ENCODE results near the gene TMEM18. TPM values are rescaled to one million over a fixed set of nuclear protein-coding genes. Genes with fewer than 3 reads are reported as not detected.

The TMEM18 gene
- total RNA-seq, 2 donors from 2014 or later = 10.9 to 13.2 TPM

DNA sequence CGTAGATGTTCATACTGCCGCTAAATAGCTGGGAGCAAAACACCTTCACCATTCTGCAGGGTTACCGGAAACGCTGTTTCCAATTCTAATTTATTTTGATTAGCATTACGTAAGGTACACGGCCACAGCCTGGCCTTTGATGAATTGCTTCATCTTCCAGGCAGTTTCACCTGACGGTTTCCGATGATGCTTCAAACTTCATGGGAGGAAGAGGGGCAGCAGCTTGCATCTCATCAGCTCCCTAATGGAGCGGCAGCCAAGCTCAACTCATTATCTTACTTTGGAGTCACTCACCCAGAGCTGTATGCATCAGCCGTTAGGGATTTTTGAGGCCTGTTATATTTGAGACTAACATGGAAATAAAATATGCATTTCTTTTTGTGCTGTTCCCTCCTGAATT lies 54.8 kb downstream of the TMEM18 start:
- no peak overlapping the region for H3K27ac ChIP-seq
- no peaks in the 10 kb centered on the region for H3K36me3 ChIP-seq (replicated peaks in 1 of 2; ENCODE audit: insufficient read depth in 1 of 2, low read depth in 2 of 2)
- H3K9me3 ChIP-seq = no peaks in the 10 kb centered on the region
- no peak overlapping the region for H3K4me3 ChIP-seq
- intact Hi-C loops (cut with DNase I) = loop anchor here (10.0 kb wide), 1 partner anchor 88 kb away; no protein-coding TSS in a partner anchor
- DNase-seq (no peak), ATAC-seq (no peak)
- 77 to 81% methylated on average over 10 of the region's 10 CpGs for WGBS, 2 donors
- TF ChIP-seq, protein P1, sequence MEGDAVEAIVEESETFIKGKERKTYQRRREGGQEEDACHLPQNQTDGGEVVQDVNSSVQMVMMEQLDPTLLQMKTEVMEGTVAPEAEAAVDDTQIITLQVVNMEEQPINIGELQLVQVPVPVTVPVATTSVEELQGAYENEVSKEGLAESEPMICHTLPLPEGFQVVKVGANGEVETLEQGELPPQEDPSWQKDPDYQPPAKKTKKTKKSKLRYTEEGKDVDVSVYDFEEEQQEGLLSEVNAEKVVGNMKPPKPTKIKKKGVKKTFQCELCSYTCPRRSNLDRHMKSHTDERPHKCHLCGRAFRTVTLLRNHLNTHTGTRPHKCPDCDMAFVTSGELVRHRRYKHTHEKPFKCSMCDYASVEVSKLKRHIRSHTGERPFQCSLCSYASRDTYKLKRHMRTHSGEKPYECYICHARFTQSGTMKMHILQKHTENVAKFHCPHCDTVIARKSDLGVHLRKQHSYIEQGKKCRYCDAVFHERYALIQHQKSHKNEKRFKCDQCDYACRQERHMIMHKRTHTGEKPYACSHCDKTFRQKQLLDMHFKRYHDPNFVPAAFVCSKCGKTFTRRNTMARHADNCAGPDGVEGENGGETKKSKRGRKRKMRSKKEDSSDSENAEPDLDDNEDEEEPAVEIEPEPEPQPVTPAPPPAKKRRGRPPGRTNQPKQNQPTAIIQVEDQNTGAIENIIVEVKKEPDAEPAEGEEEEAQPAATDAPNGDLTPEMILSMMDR (IDR thresholded peaks at IDR 0.05) = no peak
- no peak for TF ChIP-seq POLR2A (IDR thresholded peaks at IDR 0.05)
- H3K27me3 ChIP-seq = no peaks in the 10 kb centered on the region
- no peaks in the 10 kb centered on the region for H3K4me1 ChIP-seq

DNA sequence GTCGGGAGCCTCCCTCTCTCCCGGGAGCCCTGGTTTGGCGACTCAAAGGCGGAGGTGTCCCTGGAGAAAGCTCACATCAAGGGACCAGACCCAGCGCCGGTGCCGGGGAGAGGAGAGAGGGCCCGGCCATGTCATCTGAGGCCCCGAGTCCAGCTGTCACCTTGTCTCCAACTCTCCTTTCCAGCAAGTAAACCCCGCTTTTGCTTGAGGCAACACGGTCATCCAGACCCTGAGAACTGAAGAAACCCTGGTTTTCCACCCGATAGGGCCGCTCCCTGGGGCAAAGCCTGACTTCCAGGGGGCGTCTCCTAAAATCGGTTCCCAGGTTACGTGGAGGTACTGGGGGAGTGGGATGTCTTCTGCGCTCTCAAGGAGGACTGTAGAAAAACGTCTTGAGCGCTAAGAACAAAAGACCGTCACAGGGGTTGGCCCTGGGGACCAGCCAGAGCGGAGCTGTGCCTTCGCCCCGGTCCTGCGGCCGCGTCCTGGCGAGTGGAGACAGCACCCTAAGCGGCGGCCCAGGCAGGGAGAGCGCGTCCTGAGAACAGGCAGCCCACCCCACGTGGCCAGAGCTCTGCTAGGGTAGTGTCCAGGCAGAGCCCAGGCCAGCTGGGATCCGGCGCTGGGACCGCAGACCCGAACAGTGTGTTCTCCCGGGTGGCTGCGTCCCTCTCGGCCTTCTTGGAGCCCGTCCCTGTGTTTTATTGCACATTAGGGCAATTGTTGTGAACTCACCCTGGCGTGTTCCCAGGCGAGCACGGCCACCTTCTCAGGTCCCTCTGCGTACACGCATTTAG lies 55.7 kb downstream of the TMEM18 start:
- Histone ChIP-seq H3K9me3 (no peaks in the 10 kb centered on the region), H3K27ac (no peak overlapping the region), H3K4me3 (no peak overlapping the region), H3K4me1 (no peaks in the 10 kb centered on the region), H3K27me3 (no peaks in the 10 kb centered on the region), H3K36me3 (replicated peaks in 1 of 2; ENCODE audit: insufficient read depth in 1 of 2, low read depth in 2 of 2) (no peaks in the 10 kb centered on the region)
- ATAC-seq (no peak), DNase-seq (no peak)
- 91 to 92% methylated on average over 19 to 41 of the region's 45 CpGs for WGBS, 2 donors
- intact Hi-C loops (cut with DNase I) = loop anchor here (10.0 kb wide), 1 partner anchor 87 kb away; no protein-coding TSS in a partner anchor
- no peak for TF ChIP-seq POLR2A (IDR thresholded peaks at IDR 0.05)
- TF ChIP-seq, protein P1 (IDR thresholded peaks at IDR 0.05) = no peak

DNA sequence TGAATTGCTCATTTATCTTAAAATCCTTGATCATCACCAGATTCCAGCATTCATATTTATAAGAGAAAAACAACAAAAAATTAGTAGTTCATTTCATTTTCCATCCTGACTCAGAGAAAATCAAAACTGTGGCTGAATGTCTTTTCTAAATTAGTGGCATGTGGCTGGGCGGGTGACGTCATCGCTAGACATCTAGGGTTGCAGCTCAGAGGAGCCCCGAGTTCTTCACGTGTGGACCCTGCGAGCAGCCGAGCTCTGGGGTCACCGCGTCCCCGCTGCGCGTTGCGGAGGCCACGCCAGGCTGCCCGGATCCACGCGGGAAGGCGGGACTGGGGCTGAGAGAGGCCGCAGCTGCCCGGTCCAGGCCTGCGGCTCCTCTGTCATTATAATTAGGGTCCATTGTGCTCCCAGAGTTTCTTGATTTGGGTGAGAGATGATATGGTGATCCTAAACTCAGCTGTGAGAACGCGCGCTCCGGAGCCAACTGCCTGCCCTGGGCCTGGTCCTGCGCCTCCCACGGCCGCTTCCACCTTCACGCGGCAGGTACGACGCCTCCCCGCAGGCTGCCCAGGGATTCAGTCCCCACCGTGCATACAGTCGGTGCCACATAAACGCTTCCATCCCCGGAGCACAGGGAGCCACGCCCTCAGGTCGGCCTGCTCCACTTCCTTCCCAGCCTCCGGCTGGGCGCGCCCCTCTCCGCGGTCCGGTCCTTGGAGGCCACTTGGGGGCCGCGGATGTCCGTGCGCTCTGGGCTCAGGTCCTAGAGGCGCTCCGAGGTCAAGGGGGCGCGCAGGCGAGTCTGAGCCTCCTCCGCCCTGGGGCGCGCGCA lies 56.5 kb downstream of the TMEM18 start:
- Histone ChIP-seq H3K4me3 (no peak overlapping the region), H3K27ac (no peak overlapping the region), H3K9me3 (no peaks in the 10 kb centered on the region), H3K36me3 (replicated peaks in 1 of 2; ENCODE audit: insufficient read depth in 1 of 2, low read depth in 2 of 2) (no peaks in the 10 kb centered on the region), H3K4me1 (no peaks in the 10 kb centered on the region), H3K27me3 (no peaks in the 10 kb centered on the region)
- WGBS, 2 donors = 91 to 96% methylated on average over 45 to 52 of the region's 58 CpGs
- ATAC-seq = no peak
- TF ChIP-seq, protein P1 (IDR thresholded peaks at IDR 0.05) = no peak
- TF ChIP-seq POLR2A (IDR thresholded peaks at IDR 0.05) = no peak
- DNase-seq = no peak
- intact Hi-C loops (cut with DNase I) = loop anchor here (10.0 kb wide), 1 partner anchor 86 kb away; no protein-coding TSS in a partner anchor

DNA sequence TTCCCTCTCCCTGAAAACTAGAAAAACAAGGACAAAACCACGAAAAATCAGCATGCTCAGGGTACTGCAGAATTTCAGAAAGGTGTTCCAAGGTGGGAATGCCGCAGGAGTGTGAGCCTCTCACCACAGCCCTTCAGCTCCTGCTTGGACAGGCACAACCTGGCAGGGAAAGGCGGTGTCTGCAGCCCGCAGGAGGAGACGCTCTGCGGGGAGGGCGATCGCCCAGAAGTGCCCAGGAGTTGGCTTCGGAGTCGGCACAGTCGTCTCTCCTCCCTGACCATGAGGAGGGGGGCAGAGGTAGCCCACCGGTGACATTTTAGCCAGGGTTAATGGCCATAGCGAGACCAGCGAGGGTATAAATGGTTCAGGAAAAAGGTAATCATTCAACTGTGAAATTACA lies 57.2 kb downstream of the TMEM18 start:
- Histone ChIP-seq H3K4me1 (no peaks in the 10 kb centered on the region), H3K36me3 (replicated peaks in 1 of 2; ENCODE audit: insufficient read depth in 1 of 2, low read depth in 2 of 2) (no peaks in the 10 kb centered on the region), H3K4me3 (no peak overlapping the region), H3K27ac (no peak overlapping the region), H3K27me3 (no peaks in the 10 kb centered on the region), H3K9me3 (no peaks in the 10 kb centered on the region)
- WGBS, 2 donors = 75 to 78% methylated on average over 14 of the region's 14 CpGs
- ATAC-seq (no peak), DNase-seq (no peak)
- TF ChIP-seq POLR2A (IDR thresholded peaks at IDR 0.05) = no peak
- TF ChIP-seq, protein P1 (IDR thresholded peaks at IDR 0.05) = no peak
- intact Hi-C loops (cut with DNase I) = loop anchor here (10.0 kb wide), 1 partner anchor 85 kb away; no protein-coding TSS in a partner anchor
